ENCODE measurements around the gene BCLAF1.

GRCh38 chr6:136324686-136325380 lies 35.2 kb upstream of the BCLAF1 start:
- TF ChIP-seq, protein P1, sequence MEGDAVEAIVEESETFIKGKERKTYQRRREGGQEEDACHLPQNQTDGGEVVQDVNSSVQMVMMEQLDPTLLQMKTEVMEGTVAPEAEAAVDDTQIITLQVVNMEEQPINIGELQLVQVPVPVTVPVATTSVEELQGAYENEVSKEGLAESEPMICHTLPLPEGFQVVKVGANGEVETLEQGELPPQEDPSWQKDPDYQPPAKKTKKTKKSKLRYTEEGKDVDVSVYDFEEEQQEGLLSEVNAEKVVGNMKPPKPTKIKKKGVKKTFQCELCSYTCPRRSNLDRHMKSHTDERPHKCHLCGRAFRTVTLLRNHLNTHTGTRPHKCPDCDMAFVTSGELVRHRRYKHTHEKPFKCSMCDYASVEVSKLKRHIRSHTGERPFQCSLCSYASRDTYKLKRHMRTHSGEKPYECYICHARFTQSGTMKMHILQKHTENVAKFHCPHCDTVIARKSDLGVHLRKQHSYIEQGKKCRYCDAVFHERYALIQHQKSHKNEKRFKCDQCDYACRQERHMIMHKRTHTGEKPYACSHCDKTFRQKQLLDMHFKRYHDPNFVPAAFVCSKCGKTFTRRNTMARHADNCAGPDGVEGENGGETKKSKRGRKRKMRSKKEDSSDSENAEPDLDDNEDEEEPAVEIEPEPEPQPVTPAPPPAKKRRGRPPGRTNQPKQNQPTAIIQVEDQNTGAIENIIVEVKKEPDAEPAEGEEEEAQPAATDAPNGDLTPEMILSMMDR (IDR thresholded peaks at IDR 0.05) = no peak
- no peak for TF ChIP-seq POLR2AphosphoS5 (IDR thresholded peaks at IDR 0.05)
